K562 (cell line): ENCODE data around the gene RIPK3. TPM values are rescaled to one million over a fixed set of nuclear protein-coding genes. Genes with fewer than 3 reads are reported as not detected.

Experiments
- ATAC-seq: fragments of 200-7000 bp; cut with Tn5 transposase; 3 replicates; pipeline ENCODE4 v1.9.1; 2020; ENCODE audit warnings: moderate library complexity
- BruUV-seq: library from RNA; stranded (reverse); fragments of 400-500 nt; replicated peaks from 2 replicates; lab custom pipeline; 2021; lab: Mats Ljungman, UMichigan
- CTCF ChIA-PET: fragments of 300-600 bp; formaldehyde crosslinking; extraction: SDS; loops from one replicate; lab custom pipeline; 2021; ENCODE audit warnings: low intra/inter-chr PET ratio; lab: Yijun Ruan, JAX
- POLR2A ChIA-PET: fragments of 300-600, 350-650 bp; sonication (Branson Sonifier 250); formaldehyde crosslinking; extraction: SDS; loops from one replicate; lab custom pipeline; 2021; ENCODE audit warnings: antibody characterized with exemption, inconsistent platforms; lab: Yijun Ruan, JAX
- DNase-seq, 4 experiments: peaks; one replicate each; pipeline versions ENCODE4 v3.0.0 to v3.0.0-alpha.2; 2011 to 2018; ENCODE audit warnings: low spot score in 3 of 4, mixed read lengths in 3 of 4; ENCODE audit errors: extremely low read depth in 1 of 4
- FAIRE-seq: peaks from 2 replicates; lab custom pipeline; 2011; peaks lifted over from hg19 to GRCh38; lab: Jason Lieb, UNC
- H2AFZ ChIP-seq: 2 replicates; pipeline ENCODE4 v1.6.0; 2011; ENCODE audit warnings: low read depth, low read length, control low read depth, inconsistent platforms
- H3K27ac ChIP-seq: fragments of 200-600 bp; 3 replicates; pipeline ENCODE4 v1.8.0; 2011; ENCODE audit warnings: low read depth, mild to moderate bottlenecking, control low read depth, inconsistent platforms, low read length, moderate library complexity, mixed read lengths; ENCODE audit errors: extremely low read depth
- H3K27me3 ChIP-seq, 2 experiments: fragments of 300-600 bp in 1 of 2; 2 replicates in 1 of 2; 3 replicates in 1 of 2; pipeline versions ENCODE4 v1.6.0 to v1.8.0; 2011; ENCODE audit warnings: inconsistent platforms in 2 of 2, low read length in 2 of 2, mild to moderate bottlenecking in 1 of 2, mixed read lengths in 1 of 2, moderate library complexity in 1 of 2; ENCODE audit not compliant: control insufficient read depth in 2 of 2, insufficient read depth in 2 of 2
- H3K36me3 ChIP-seq: fragments of 300-600 bp; 3 replicates; pipeline ENCODE4 v1.8.0; 2011; ENCODE audit warnings: mild to moderate bottlenecking, low read length, inconsistent platforms; ENCODE audit not compliant: control insufficient read depth, insufficient read depth
- H3K4me1 ChIP-seq, 2 experiments: fragments of 200-600 bp in 1 of 2; replicated peaks in 1 of 2; 2 replicates in 1 of 2; 3 replicates in 1 of 2; pipeline versions ENCODE4 v1.5.1 to v1.8.0; 2011; ENCODE audit warnings: inconsistent platforms in 2 of 2, low read length in 2 of 2, mild to moderate bottlenecking in 1 of 2, mixed read lengths in 1 of 2, moderate library complexity in 1 of 2; ENCODE audit not compliant: control insufficient read depth in 2 of 2, insufficient read depth in 2 of 2
- H3K4me2 ChIP-seq: 2 replicates; pipeline ENCODE4 v1.6.1; 2011; ENCODE audit warnings: low read length, control low read depth, inconsistent platforms, mixed read lengths; ENCODE audit not compliant: insufficient read depth
- H3K4me3 ChIP-seq: fragments of 200-600 bp; sonication (generic), shearing (Covaris generic); 2 replicates; pipeline ENCODE4 v1.5.1; 2016; ENCODE audit warnings: control low read depth, inconsistent platforms
- H3K79me2 ChIP-seq: fragments of 200-600 bp; 3 replicates; pipeline ENCODE4 v1.8.0; 2011; ENCODE audit warnings: low read length, inconsistent platforms; ENCODE audit not compliant: control insufficient read depth, insufficient read depth
- H3K9ac ChIP-seq, 2 experiments: 2 replicates each; pipeline versions ENCODE4 v1.6.0 to v1.6.1; 2011; ENCODE audit warnings: low read depth in 2 of 2, low read length in 2 of 2, control low read depth in 1 of 2, inconsistent platforms in 1 of 2, mild to moderate bottlenecking in 1 of 2, mixed read lengths in 1 of 2; ENCODE audit not compliant: insufficient read depth in 1 of 2
- H3K9me1 ChIP-seq: one replicate; pipeline ENCODE4 v1.6.0; 2011; ENCODE audit warnings: inconsistent platforms, mild to moderate bottlenecking, low read length, moderate library complexity; ENCODE audit not compliant: control insufficient read depth, insufficient read depth
- H3K9me3 ChIP-seq: replicated peaks from 2 replicates; pipeline ENCODE4 v1.5.1; 2011; ENCODE audit warnings: low read depth, low read length, inconsistent platforms; ENCODE audit not compliant: control insufficient read depth, insufficient read depth
- H4K20me1 ChIP-seq: replicated peaks from 2 replicates; pipeline ENCODE4 v1.6.1; 2011; ENCODE audit warnings: low read length, inconsistent platforms, mixed read lengths; ENCODE audit not compliant: control insufficient read depth, insufficient read depth
- CBX5 ChIP-seq: IDR thresholded peaks from 2 replicates; pipeline ENCODE4 v1.6.1; 2014; ENCODE audit warnings: low read depth, borderline replicate concordance
- CSDE1 ChIP-seq, 2 experiments: fragments of 450-650 bp; IDR thresholded peaks; 2 replicates each; pipeline ENCODE4 v1.6.1; 2016; ENCODE audit warnings: mild to moderate bottlenecking in 1 of 2
- ELF4 ChIP-seq: fragments of 450-650 bp; formaldehyde crosslinking; IDR thresholded peaks from 2 replicates; pipeline ENCODE4 v1.4.0; 2022; ENCODE audit warnings: missing genetic modification characterization
- NONO ChIP-seq, 2 experiments: fragments of 200-400 bp in 1 of 2; fragments of 450-650 bp in 1 of 2; formaldehyde crosslinking in 1 of 2; IDR thresholded peaks; 2 replicates each; pipeline ENCODE4 v1.6.1; 2017; ENCODE audit warnings: low read depth in 2 of 2, mild to moderate bottlenecking in 2 of 2, moderate library complexity in 2 of 2, low read length in 1 of 2
- POLR2G ChIP-seq: fragments of 200-400 bp; formaldehyde crosslinking; IDR thresholded peaks from 2 replicates; pipeline ENCODE4 v1.6.1; 2017; ENCODE audit warnings: low read depth, mild to moderate bottlenecking, antibody characterized with exemption, low read length, moderate library complexity
- PRPF4 ChIP-seq: fragments of 200-400 bp; formaldehyde crosslinking; IDR thresholded peaks from one replicate; pipeline ENCODE4 v1.6.1; 2017; ENCODE audit warnings: low read length, low read depth, mild to moderate bottlenecking; ENCODE audit not compliant: insufficient read depth, poor library complexity, severe bottlenecking
- PTTG1 ChIP-seq: fragments of 450-650 bp; IDR thresholded peaks from 2 replicates; pipeline ENCODE4 v1.6.1; 2016; ENCODE audit warnings: low read depth, mild to moderate bottlenecking, missing genetic modification characterization, missing compliant biosample characterization
- SMARCC2 ChIP-seq: fragments of 450-650 bp; IDR thresholded peaks from 2 replicates; pipeline ENCODE4 v1.6.1; 2017; ENCODE audit warnings: antibody characterized with exemption, moderate library complexity, mild to moderate bottlenecking, low read depth
- TFE3 ChIP-seq: fragments of 450-650 bp; formaldehyde crosslinking; IDR thresholded peaks from 2 replicates; pipeline ENCODE4 v1.4.0; 2020; ENCODE audit warnings: mild to moderate bottlenecking, mixed read lengths
- ZNF12 ChIP-seq: sonication (generic); formaldehyde crosslinking; IDR thresholded peaks from 2 replicates; pipeline ENCODE4 v1.4.0; 2020; ENCODE audit warnings: mild to moderate bottlenecking, missing genetic modification reagents
- ZNF143 ChIP-seq: sonication (generic); formaldehyde crosslinking; IDR thresholded peaks from 2 replicates; pipeline ENCODE4 v1.9.0; 2022; ENCODE audit warnings: mild to moderate bottlenecking, missing genetic modification reagents
- ZNF282 ChIP-seq: sonication (generic); formaldehyde crosslinking; IDR thresholded peaks from 2 replicates; pipeline ENCODE4 v1.8.1; 2023; ENCODE audit warnings: missing genetic modification reagents
- ZNF354B ChIP-seq: fragments of 250-450 bp; sonication (Bioruptor Pico); IDR thresholded peaks from 2 replicates; pipeline ENCODE4 v1.4.0; 2020
- ZNF507 ChIP-seq: conservative IDR thresholded peaks from 2 replicates; pipeline ENCODE4 v1.6.1; 2017; ENCODE audit warnings: missing genetic modification characterization, missing compliant biosample characterization
- WGBS: fragments of 100-300 bp; shearing (Covaris generic); methylation state at CpG from one replicate; pipeline ENCODE4 v1.1.6; 2016; ENCODE audit warnings: low coverage, mixed read lengths; ENCODE audit not compliant: insufficient coverage; ENCODE audit errors: missing lambda C conversion rate; 5-methylcytosine and 5-hydroxymethylcytosine counted together
- in situ Hi-C: fragments of 300-500 bp; cut with MboI; formaldehyde crosslinking; loops from 4 replicates; pipeline ENCODE4 v1.15.0; 2018; ENCODE audit warnings: inconsistent platforms, mixed read lengths
- intact Hi-C: fragments of 100-400 bp; cut with micrococcal nuclease; formaldehyde crosslinking; loops from 2 replicates; pipeline ENCODE4 v1.14.2; 2022
- polyA plus RNA-seq, 8 experiments: library from polyadenylated mRNA; depleted of rRNA in 4 of 8; stranded (reverse) in 5 of 8; unstranded in 3 of 8; fragments of >200 nt; fragmentation: Nextera tagmentation in 2 of 8; fragmentation: Illumina TruSeq in 1 of 8; extraction: Ambion mirVana in 2 of 8; extraction: Trizol in 1 of 8; gene quantifications; 2 replicates each; pipeline versions ENCODE4 v1.2.1 to v1.2.3, GENCODE V29; 2011 to 2014; ENCODE audit warnings: inconsistent platforms in 1 of 8, missing spikeins in 1 of 8
- total RNA-seq, 7 experiments: library from RNA; depleted of rRNA in 6 of 7; stranded (reverse); fragments of >200 nt in 6 of 7; fragmentation: Illumina TruSeq in 2 of 7; extraction: Trizol in 2 of 7; gene quantifications; 2 replicates each; pipeline versions ENCODE4 v1.2.1 to v1.2.3, GENCODE V29; 2011 to 2021; ENCODE audit warnings: low replicate concordance in 1 of 7
- TF ChIP-seq, protein P1 (sequence below): sonication (generic); formaldehyde crosslinking; IDR thresholded peaks from 2 replicates; pipeline ENCODE4 v1.9.0; 2022; ENCODE audit warnings: mild to moderate bottlenecking, missing genetic modification reagents

Gene RIPK3
- total and polyA plus RNA-seq, 9 of the 15 experiments (the other 6 are each of a cell fraction or from before 2014, with no cell fraction given), result 0.03 to 0.43 (median 0.28) TPM; not detected in 3

DNA sequence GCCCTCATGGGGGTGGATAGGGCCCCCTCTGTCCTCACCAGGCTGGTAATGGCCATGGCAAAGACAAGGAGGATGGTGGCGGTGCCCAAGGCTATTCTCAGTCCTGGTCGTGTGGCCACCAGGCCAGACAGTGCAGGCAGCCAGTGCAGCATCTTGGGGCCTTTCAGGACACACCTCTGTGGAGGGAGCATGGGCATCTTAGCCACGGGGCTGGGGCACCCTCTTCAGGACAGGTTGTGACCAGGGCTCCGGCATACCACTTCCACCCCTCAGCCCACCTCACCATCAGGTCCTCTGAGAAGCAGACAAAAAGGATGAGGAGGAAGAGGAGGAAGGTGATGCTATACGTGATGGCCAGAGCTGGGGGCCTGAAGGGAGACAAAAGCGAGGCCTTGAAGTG lies 15.8 kb downstream of the RIPK3 start:
- Histone ChIP-seq H2AFZ (no peak overlapping the region), H3K9ac (no peak overlapping the region), H3K9me1 (no peaks in the 10 kb centered on the region), H3K27ac (no peak overlapping the region), H3K36me3 (no peaks in the 10 kb centered on the region), H4K20me1 (no peaks in the 10 kb centered on the region), H3K4me2 (no peak overlapping the region), H3K4me3 (no peak overlapping the region), H3K27me3 (no peaks in the 10 kb centered on the region), H3K79me2 (no peaks in the 10 kb centered on the region), H3K4me1 (peaks cover 0 to 4% of the 10 kb centered on the region in 2 experiments; a peak in 4 of 5 replicates), H3K9me3 (no peaks in the 10 kb centered on the region)
- ChIA-PET CTCF (no interaction called here), POLR2A (interaction anchor here (0.6 to 0.8 kb wide), 2 partner anchors 106 to 1540 kb away, joined by 3 to 4 read pairs; partner anchors contain the start of genes CBLN3 and KHNYN)
- ATAC-seq, result no peak
- intact Hi-C loops (no loop called here), in situ Hi-C loops (no loop called here)
- BruUV-seq, result no TSS peak
- no peak for FAIRE-seq
- TF ChIP-seq ZNF12 (CRISPR knock-in tag) (no peak), ZNF354B (no peak), POLR2G (no peak), NONO (IDR thresholded peaks at IDR 0.05; ENCODE audit: low read depth in 2 of 2, low read length in 1 of 2) (no peak), ZNF143 (CRISPR knock-in tag) (no peak), CBX5 (no peak), ELF4 (CRISPR knock-in tag) (no peak), SMARCC2 (no peak), ZNF507 (no peak), CSDE1 (IDR thresholded peaks at IDR 0.05) (no peak), PTTG1 (tag) (no peak), ZNF282 (CRISPR knock-in tag) (no peak), TFE3 (CRISPR knock-in tag) (no peak), PRPF4 (no peak)
- TF ChIP-seq, protein P1, sequence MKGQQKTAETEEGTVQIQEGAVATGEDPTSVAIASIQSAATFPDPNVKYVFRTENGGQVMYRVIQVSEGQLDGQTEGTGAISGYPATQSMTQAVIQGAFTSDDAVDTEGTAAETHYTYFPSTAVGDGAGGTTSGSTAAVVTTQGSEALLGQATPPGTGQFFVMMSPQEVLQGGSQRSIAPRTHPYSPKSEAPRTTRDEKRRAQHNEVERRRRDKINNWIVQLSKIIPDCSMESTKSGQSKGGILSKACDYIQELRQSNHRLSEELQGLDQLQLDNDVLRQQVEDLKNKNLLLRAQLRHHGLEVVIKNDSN (CRISPR knock-in tag), result no peak
- 19% methylated on average over 4 of the region's 6 CpGs for WGBS
- DNase-seq, result no peak
